ENCODE data around the gene TLR6.
"Not testable (repeated sequence)": the region's sequence is repeated elsewhere in the genome, so short reads cannot be mapped to it uniquely, and the experiment has no call there.

DNA sequence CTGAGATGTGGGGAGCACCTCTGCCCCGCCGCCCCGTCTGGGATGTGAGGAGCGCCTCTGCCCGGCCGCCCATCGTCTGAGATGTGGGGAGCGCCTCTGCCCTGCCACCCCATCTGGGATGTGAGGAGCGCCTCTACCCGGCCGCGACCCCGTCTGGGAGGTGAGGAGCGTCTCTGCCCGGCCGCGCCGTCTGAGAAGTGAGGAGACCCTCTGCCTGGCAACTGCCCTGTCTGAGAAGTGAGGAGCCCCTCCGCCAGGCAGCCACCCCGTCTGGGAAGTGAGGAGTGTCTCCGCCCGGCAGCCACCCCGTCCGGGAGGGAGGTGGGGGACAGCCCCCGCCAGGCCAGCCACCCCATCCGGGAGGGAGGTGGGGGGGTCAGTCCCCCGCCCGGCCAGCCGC is 49.2 kb downstream of the TLR6 start:
- TF ChIP-seq, protein P1, sequence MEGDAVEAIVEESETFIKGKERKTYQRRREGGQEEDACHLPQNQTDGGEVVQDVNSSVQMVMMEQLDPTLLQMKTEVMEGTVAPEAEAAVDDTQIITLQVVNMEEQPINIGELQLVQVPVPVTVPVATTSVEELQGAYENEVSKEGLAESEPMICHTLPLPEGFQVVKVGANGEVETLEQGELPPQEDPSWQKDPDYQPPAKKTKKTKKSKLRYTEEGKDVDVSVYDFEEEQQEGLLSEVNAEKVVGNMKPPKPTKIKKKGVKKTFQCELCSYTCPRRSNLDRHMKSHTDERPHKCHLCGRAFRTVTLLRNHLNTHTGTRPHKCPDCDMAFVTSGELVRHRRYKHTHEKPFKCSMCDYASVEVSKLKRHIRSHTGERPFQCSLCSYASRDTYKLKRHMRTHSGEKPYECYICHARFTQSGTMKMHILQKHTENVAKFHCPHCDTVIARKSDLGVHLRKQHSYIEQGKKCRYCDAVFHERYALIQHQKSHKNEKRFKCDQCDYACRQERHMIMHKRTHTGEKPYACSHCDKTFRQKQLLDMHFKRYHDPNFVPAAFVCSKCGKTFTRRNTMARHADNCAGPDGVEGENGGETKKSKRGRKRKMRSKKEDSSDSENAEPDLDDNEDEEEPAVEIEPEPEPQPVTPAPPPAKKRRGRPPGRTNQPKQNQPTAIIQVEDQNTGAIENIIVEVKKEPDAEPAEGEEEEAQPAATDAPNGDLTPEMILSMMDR (IDR thresholded peaks at IDR 0.05; ENCODE audit: insufficient read depth, low read length) = not testable (repeated sequence)
- TF ChIP-seq POLR2AphosphoS5 (IDR thresholded peaks at IDR 0.05; ENCODE audit: low read depth) = not testable (repeated sequence)
- TF ChIP-seq, protein P2, sequence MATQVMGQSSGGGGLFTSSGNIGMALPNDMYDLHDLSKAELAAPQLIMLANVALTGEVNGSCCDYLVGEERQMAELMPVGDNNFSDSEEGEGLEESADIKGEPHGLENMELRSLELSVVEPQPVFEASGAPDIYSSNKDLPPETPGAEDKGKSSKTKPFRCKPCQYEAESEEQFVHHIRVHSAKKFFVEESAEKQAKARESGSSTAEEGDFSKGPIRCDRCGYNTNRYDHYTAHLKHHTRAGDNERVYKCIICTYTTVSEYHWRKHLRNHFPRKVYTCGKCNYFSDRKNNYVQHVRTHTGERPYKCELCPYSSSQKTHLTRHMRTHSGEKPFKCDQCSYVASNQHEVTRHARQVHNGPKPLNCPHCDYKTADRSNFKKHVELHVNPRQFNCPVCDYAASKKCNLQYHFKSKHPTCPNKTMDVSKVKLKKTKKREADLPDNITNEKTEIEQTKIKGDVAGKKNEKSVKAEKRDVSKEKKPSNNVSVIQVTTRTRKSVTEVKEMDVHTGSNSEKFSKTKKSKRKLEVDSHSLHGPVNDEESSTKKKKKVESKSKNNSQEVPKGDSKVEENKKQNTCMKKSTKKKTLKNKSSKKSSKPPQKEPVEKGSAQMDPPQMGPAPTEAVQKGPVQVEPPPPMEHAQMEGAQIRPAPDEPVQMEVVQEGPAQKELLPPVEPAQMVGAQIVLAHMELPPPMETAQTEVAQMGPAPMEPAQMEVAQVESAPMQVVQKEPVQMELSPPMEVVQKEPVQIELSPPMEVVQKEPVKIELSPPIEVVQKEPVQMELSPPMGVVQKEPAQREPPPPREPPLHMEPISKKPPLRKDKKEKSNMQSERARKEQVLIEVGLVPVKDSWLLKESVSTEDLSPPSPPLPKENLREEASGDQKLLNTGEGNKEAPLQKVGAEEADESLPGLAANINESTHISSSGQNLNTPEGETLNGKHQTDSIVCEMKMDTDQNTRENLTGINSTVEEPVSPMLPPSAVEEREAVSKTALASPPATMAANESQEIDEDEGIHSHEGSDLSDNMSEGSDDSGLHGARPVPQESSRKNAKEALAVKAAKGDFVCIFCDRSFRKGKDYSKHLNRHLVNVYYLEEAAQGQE (IDR thresholded peaks at IDR 0.05; ENCODE audit: insufficient replicate concordance, low read depth) = not testable (repeated sequence)

Measured in HL-60 (cell line).